ENCODE results near the gene DOLPP1. TPM values are rescaled to one million over a fixed set of nuclear protein-coding genes. Genes with fewer than 3 reads are reported as not detected.

Gene DOLPP1
- total RNA-seq, 4 donors from 2014 or later = 9.7 to 23.0 (median 19.3) TPM

GRCh38 chr9:129071526-129072126 is 9.3 kb upstream of the DOLPP1 start:
- 53 to 93% methylated on average over 2 to 6 of the region's 10 CpGs for WGBS, 2 donors
- Histone ChIP-seq H3K4me1 (no peaks in the 10 kb centered on the region), H3K27me3 (no peaks in the 10 kb centered on the region), H3K9me3 (no peaks in the 10 kb centered on the region), H3K36me3 (peaks cover 8 to 56% (median 10%) of the 10 kb centered on the region in 3 donors), H3K4me3 (no peak overlapping the region), H3K27ac (no peak overlapping the region)
- no peak for DNase-seq
- no peak for TF ChIP-seq POLR2A (IDR thresholded peaks at IDR 0.05)
- TF ChIP-seq CTCF (IDR thresholded peaks at IDR 0.05) = no peak
- intact Hi-C loops (cut with DNase I) = no loop called here

- no peak for DNase-seq
- Histone ChIP-seq H3K4me1 (peaks cover 0 to 5% (median 0%) of the 10 kb centered on the region in 3 donors), H3K4me3 (no peak overlapping the region), H3K36me3 (peaks cover 8 to 50% (median 10%) of the 10 kb centered on the region in 3 donors), H3K9me3 (no peaks in the 10 kb centered on the region), H3K27me3 (no peaks in the 10 kb centered on the region), H3K27ac (no peak overlapping the region)
- intact Hi-C loops (cut with DNase I) = no loop called here
- 37 to 63% methylated on average over 3 to 4 of the region's 9 CpGs for WGBS, 2 donors
- TF ChIP-seq CTCF (IDR thresholded peaks at IDR 0.05) (no peak), POLR2A (IDR thresholded peaks at IDR 0.05) (no peak)
Observed at GRCh38 chr9:129072171-129072570, 8.7 kb upstream of the DOLPP1 start.

DNA sequence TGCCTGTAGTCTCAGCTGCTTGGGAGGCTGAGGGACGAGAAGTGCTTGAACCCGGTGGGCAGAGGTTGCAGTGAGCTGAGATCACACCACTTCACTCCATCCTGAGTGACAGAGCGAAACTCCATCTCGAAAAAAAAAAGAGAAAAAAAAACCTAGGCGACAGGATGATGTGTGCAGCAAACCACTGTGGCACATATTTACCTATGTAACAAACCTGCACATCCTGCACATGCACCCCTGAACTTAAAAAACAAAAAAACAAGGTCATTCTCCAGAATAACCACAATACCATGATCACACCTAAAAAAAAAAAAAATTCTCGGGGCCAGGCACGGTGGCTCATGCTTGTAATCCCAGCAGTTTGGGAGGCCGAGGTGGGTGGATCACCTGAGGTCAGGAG is 7.5 kb upstream of the DOLPP1 start:
- Histone ChIP-seq H3K27me3 (no peaks in the 10 kb centered on the region), H3K36me3 (peaks cover 0 to 38% (median 0%) of the 10 kb centered on the region in 3 donors), H3K4me1 (peaks cover 0 to 13% (median 0%) of the 10 kb centered on the region in 3 donors), H3K4me3 (no peak overlapping the region), H3K9me3 (no peaks in the 10 kb centered on the region), H3K27ac (no peak overlapping the region)
- intact Hi-C loops (cut with DNase I) = no loop called here
- DNase-seq = no peak
- WGBS, 2 donors = 69 to 76% methylated on average over 7 to 8 of the region's 8 CpGs
- TF ChIP-seq CTCF (IDR thresholded peaks at IDR 0.05) = no peak
- TF ChIP-seq POLR2A (IDR thresholded peaks at IDR 0.05) = no peak

DNA sequence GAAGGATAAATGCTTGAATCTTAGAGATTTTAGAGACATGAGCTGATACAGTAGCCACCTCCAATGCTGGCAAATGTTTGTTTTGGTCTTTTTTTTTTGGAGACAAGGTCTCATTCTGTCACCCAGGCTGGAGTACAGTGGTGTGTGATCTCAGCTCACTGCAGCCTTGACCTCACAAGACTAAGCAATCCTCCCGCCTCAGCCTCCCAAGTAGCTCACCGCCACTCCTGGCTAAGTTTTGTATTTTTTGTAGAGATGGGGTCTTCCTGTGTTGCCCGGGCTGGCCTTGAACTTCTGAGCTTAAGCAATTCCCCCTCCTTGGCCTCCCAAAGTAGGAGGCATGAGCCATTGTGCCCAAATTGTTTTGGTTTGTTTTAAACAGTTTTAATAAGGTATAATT is 6.8 kb upstream of the DOLPP1 start:
- no peak for TF ChIP-seq POLR2A (IDR thresholded peaks at IDR 0.05)
- TF ChIP-seq CTCF (IDR thresholded peaks at IDR 0.05) = no peak
- Histone ChIP-seq H3K27me3 (no peaks in the 10 kb centered on the region), H3K4me3 (no peak overlapping the region), H3K27ac (no peak overlapping the region), H3K9me3 (no peaks in the 10 kb centered on the region), H3K4me1 (peaks cover 0 to 13% (median 0%) of the 10 kb centered on the region in 3 donors), H3K36me3 (peaks cover 0 to 31% (median 0%) of the 10 kb centered on the region in 3 donors)
- intact Hi-C loops (cut with DNase I) = no loop called here
- DNase-seq = no peak
- 85 to 88% methylated on average over 3 of the region's 3 CpGs for WGBS, 2 donors

DNA sequence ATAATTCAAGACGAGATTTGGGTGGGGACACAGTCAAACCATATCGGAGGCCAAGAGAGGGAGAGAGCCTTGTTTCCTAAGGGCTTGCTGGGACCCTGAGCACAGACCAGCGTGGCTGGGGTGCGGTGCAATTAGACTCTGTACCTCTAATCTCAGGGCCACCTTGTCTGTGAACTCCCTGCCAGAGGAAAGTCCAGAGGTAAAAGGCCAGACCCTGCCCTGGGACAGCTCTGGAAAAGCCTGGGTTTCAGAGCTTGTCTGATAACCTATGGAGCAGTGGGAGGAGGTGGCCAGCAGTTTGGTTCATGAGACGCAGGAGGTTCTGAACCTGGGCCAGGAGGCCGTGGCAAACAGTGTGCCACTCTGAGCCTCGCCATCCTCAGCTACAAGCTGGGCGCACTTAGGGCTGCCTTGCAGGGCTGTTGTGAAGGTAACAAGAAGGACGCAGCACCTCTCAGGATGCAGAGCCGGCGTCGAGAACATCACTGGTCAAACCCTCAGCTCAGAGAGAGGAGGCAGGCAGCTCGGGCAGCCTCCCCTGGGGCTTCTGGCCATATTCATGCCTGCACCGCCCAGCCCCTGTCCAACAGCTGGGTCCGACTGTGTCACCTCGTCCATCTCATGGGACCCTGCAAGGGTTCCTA is 4.8 kb upstream of the DOLPP1 start:
- H3K9me3 ChIP-seq = no peaks in the 10 kb centered on the region
- TF ChIP-seq POLR2A (IDR thresholded peaks at IDR 0.05) (no peak), CTCF (IDR thresholded peaks at IDR 0.05) (no peak)
- peaks cover 0 to 22% (median 5%) of the 10 kb centered on the region in 3 donors for H3K4me1 ChIP-seq
- H3K27me3 ChIP-seq = no peaks in the 10 kb centered on the region
- no peak for DNase-seq
- peaks cover 0 to 11% (median 0%) of the 10 kb centered on the region in 3 donors for H3K36me3 ChIP-seq
- no peak overlapping the region for H3K27ac ChIP-seq
- intact Hi-C loops (cut with DNase I) = no loop called here
- WGBS, 2 donors = 76 to 89% methylated on average over 9 of the region's 16 CpGs
- H3K4me3 ChIP-seq = no peak overlapping the region

All from esophagus squamous epithelium (tissue), 5 donors.